ENCODE measurements around the gene MRPL55.

MRPL55 gene

DNA sequence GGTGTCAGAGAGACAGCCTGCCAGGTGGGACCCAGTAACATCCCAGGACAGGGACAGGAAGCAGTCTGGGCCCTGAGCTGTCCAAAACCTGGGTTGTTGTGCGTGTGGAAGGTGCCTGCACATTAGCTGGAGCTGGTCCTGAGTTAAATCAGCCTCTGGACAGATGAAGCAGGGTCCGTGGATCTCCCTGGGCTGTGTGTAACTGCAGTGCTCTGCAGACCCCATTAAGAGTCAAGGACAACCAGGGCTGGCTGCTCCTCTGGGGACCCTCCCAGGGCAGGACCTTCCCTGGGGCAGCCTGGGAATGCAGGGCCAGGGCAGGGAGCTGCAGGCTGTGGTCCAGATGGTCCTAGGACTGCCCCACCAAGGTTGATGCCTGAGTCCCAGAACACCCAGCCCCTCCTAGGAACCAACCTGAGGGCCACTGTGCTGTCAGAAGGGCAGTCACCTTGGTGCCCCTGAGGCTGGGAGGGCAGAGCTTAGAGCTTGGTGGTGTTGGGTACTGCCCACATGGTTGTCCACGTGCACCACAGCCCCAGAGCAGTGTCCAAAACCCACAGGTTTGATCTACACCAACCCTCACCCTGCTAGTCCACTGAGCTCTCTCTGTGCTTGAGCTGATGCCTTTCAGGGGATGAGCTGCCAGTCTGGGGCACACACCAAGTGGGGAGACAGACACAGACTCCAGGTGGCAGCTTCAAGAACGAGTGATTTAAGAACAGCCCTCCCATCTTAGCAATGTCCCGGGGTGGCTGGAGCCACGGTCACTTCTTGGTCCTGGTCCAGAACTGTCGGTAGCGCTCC lies 2.9 kb downstream of the MRPL55 start:
- Histone ChIP-seq H3K9ac (no peak overlapping the region), H3K4me3 (IDR thresholded peaks at IDR 0.05; ENCODE audit: insufficient read depth, low read depth, low read length) (no peak overlapping the region), H3K4me1 (ENCODE audit: low read depth, poor library complexity, severe bottlenecking) (peaks cover 25% of the 10 kb centered on the region), H3K4me2 (no peak overlapping the region), H4K20me1 (ENCODE audit: insufficient read depth) (peaks cover 7% of the 10 kb centered on the region; the same call in 1 of the 2 replicates), H3K27me3 (ENCODE audit: insufficient read depth, low read depth) (no peaks in the 10 kb centered on the region), H2AFZ (ENCODE audit: low read depth) (no peak overlapping the region), H3K27ac (no peak overlapping the region), H3K36me3 (ENCODE audit: insufficient read depth) (no peaks in the 10 kb centered on the region; the same call in 1 of the 2 replicates), H3K79me2 (ENCODE audit: insufficient read depth, low read depth) (peaks cover 21% of the 10 kb centered on the region; the same call in 1 of the 2 replicates)
- TF ChIP-seq, protein P1, sequence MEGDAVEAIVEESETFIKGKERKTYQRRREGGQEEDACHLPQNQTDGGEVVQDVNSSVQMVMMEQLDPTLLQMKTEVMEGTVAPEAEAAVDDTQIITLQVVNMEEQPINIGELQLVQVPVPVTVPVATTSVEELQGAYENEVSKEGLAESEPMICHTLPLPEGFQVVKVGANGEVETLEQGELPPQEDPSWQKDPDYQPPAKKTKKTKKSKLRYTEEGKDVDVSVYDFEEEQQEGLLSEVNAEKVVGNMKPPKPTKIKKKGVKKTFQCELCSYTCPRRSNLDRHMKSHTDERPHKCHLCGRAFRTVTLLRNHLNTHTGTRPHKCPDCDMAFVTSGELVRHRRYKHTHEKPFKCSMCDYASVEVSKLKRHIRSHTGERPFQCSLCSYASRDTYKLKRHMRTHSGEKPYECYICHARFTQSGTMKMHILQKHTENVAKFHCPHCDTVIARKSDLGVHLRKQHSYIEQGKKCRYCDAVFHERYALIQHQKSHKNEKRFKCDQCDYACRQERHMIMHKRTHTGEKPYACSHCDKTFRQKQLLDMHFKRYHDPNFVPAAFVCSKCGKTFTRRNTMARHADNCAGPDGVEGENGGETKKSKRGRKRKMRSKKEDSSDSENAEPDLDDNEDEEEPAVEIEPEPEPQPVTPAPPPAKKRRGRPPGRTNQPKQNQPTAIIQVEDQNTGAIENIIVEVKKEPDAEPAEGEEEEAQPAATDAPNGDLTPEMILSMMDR (conservative IDR thresholded peaks at IDR 0.05; ENCODE audit: low read depth, low read length), result no peak

DNA sequence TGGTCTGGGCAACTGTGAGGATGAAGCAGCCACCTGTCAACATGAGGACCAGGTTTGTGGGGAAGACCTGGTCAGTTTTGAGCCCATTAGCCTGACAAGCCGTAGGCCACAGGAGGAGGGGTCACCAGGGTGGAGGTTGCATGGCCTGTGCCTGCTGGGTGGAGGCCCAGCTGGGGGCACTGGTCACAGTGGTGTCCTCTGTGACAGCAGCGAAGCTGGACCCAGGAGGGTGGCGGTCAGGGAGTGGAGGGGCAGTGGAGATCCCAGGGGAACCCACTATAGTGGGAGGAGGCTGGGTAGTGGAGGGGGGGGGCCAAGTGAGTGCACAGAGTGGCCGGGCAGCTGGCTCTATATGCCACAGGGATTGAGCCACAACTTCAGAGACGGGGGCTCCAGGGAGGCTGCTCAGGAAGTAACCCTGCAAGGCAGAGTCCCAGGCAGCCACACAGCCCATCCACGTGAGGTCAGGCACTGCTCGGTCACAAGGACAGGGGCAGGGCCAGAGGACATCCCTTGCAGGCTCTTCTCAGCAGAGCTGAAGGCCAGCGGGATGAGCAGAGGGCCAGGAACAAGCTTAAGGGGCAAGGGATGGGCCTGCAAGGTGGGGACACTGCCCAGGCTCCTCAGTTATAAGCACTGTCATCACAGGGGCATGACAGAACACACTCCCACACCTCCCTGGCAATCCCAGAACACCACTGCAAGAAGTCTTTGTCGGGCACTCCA lies 3.7 kb downstream of the MRPL55 start:
- Histone ChIP-seq H2AFZ (ENCODE audit: low read depth) (no peak overlapping the region), H3K36me3 (ENCODE audit: insufficient read depth) (no peaks in the 10 kb centered on the region; the same call in 1 of the 2 replicates), H3K4me2 (no peak overlapping the region), H3K4me1 (ENCODE audit: low read depth, poor library complexity, severe bottlenecking) (peaks cover 28% of the 10 kb centered on the region), H4K20me1 (ENCODE audit: insufficient read depth) (peaks cover 8% of the 10 kb centered on the region; the same call in 1 of the 2 replicates), H3K79me2 (ENCODE audit: insufficient read depth, low read depth) (peaks cover 28% of the 10 kb centered on the region; the same call in 1 of the 2 replicates), H3K27ac (no peak overlapping the region), H3K9ac (no peak overlapping the region), H3K27me3 (ENCODE audit: insufficient read depth, low read depth) (no peaks in the 10 kb centered on the region), H3K4me3 (IDR thresholded peaks at IDR 0.05; ENCODE audit: insufficient read depth, low read depth, low read length) (no peak overlapping the region)
- TF ChIP-seq, protein P1 (conservative IDR thresholded peaks at IDR 0.05; ENCODE audit: low read depth, low read length), result no peak

DNA sequence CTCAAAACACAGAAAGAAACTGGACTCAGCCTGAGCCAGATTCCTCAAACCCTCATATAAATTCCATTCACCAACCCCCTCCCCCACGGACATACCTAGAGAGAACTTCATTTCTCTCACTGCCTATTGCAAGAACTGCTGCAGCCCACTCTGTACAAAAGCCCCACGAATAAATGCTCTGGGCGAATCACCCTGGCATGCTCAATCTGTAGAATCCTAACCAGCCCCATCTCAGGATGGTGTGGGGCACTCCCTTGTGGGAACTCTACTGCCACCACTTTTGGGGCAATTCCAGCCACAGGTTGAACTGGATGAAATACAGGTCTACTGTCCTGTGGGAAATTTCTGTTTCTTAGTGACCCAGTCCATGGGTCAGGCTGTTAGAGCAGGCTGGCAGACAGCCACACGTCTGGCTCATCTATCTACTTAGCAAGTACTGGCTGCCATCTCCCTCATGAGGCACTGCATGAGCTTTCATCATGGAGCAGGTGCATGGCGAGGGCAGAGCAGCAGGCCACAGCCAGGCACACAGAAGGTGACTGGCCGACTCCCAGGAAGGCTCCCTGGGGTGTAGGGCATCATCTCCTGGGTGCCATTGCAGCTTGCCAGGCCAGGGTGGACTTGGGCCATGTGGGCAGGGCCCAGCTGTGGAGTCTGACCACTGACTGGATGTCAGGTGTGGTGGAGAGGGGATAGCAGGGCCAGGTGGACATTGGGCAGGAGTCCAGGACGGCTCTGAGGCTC lies 4.4 kb downstream of the MRPL55 start:
- TF ChIP-seq, protein P1 (conservative IDR thresholded peaks at IDR 0.05; ENCODE audit: low read depth, low read length), result no peak
- Histone ChIP-seq H3K9ac (no peak overlapping the region), H3K4me1 (ENCODE audit: low read depth, poor library complexity, severe bottlenecking) (peaks cover 27% of the 10 kb centered on the region), H3K79me2 (ENCODE audit: insufficient read depth, low read depth) (peaks cover 34% of the 10 kb centered on the region; the same call in 1 of the 2 replicates), H2AFZ (ENCODE audit: low read depth) (no peak overlapping the region), H3K4me3 (IDR thresholded peaks at IDR 0.05; ENCODE audit: insufficient read depth, low read depth, low read length) (no peak overlapping the region), H3K4me2 (no peak overlapping the region), H4K20me1 (ENCODE audit: insufficient read depth) (peaks cover 8% of the 10 kb centered on the region; the same call in 1 of the 2 replicates), H3K36me3 (ENCODE audit: insufficient read depth) (no peaks in the 10 kb centered on the region; the same call in 1 of the 2 replicates), H3K27ac (no peak overlapping the region), H3K27me3 (ENCODE audit: insufficient read depth, low read depth) (no peaks in the 10 kb centered on the region)
